Activated T-helper 1 cell treated with anti-CD3 and anti-CD28 coated beads, Interleukin-12 subunit alpha, Interleukin-12 subunit beta, Interleukin-2, Interleukin-4 antibody, amounts not matched to agents 30 ng/mL and 10 ng/mL and 1 ng/mL, durations not matched to agents 14 hours and 24 hours and 36 hours (primary cell): ENCODE results near the gene MATCAP1. TPM values are rescaled to one million over a fixed set of nuclear protein-coding genes. Genes with fewer than 3 reads are reported as not detected.
A peak's percentile ranks its signal among the peaks of the same experiment; 100 is the strongest.

Source experiments
- DNase-seq: peaks from one replicate; pipeline ENCODE4 v3.0.0; 2021; ENCODE audit warnings: low spot score
- H3K27ac Mint-ChIP-seq: one replicate; pipeline ENCODE4 v1.8.0; 2021; ENCODE audit warnings: mild to moderate bottlenecking, mixed read lengths
- H3K27me3 Mint-ChIP-seq: one replicate; pipeline ENCODE4 v1.8.0; 2022; ENCODE audit warnings: mild to moderate bottlenecking, moderate library complexity, mixed read lengths; ENCODE audit not compliant: insufficient read depth
- H3K36me3 Mint-ChIP-seq: one replicate; pipeline ENCODE4 v1.8.0; 2021; ENCODE audit warnings: low read depth, mixed read lengths
- H3K4me1 Mint-ChIP-seq: one replicate; pipeline ENCODE4 v1.8.0; 2021; ENCODE audit warnings: low read depth, mixed read lengths
- H3K4me3 Mint-ChIP-seq: one replicate; pipeline ENCODE4 v1.8.0; 2021; ENCODE audit warnings: mild to moderate bottlenecking, moderate library complexity, mixed read lengths
- H3K9me3 Mint-ChIP-seq: one replicate; pipeline ENCODE4 v1.8.0; 2021; ENCODE audit warnings: mixed read lengths
- intact Hi-C: fragments of 100-400 bp; cut with micrococcal nuclease; formaldehyde crosslinking; loops from one replicate; pipeline ENCODE4 v1.15.1; 2024
- total RNA-seq: library from RNA; stranded (reverse); gene quantifications from 2 replicates; pipeline ENCODE4 v1.2.3, GENCODE V29; 2022

The MATCAP1 gene
- total RNA-seq, 1 donor from 2014 or later, result 48.2 TPM

GRCh38 chr16:67184453-67184994, 761 bp upstream of the MATCAP1 start:
- H3K36me3 Mint-ChIP-seq, result no peaks in the 10 kb centered on the region
- H3K4me1 Mint-ChIP-seq, result peaks cover 13% of the 10 kb centered on the region
- DNase-seq, result no peak
- no peaks in the 10 kb centered on the region for H3K9me3 Mint-ChIP-seq
- peaks cover 8% of the 10 kb centered on the region for H3K27me3 Mint-ChIP-seq
- intact Hi-C loops, result loop anchor here (2.0 kb wide), 2 partner anchors 76 to 238 kb away; partner anchors contain the start of gene PHAF1
- no peak overlapping the region for H3K27ac Mint-ChIP-seq
- H3K4me3 Mint-ChIP-seq, result peak overlapping the region; percentile 62

DNA sequence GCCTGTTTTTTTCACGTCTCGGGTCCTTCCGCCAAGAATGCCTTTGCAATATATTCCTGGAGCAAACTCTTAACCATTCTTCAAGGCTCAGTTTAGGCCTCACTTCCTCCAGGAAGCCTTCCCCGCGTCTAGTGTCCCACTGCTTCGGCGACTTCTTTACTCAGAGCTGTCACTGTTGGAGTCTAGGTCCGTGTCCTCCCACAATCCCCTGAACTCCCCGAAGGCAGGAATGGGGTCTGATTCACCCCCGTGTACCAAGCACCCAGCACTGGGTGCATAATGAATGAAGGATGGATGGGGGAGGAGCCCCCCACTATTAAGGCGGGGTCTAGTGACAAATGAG, 508 bp downstream of the MATCAP1 start:
- H3K36me3 Mint-ChIP-seq, result no peaks in the 10 kb centered on the region
- DNase-seq, result no peak
- no peak overlapping the region for H3K4me3 Mint-ChIP-seq
- peaks cover 24% of the 10 kb centered on the region for H3K4me1 Mint-ChIP-seq
- no peak overlapping the region for H3K27ac Mint-ChIP-seq
- H3K9me3 Mint-ChIP-seq, result no peaks in the 10 kb centered on the region
- peaks cover 8% of the 10 kb centered on the region for H3K27me3 Mint-ChIP-seq
- intact Hi-C loops, result loop anchor here (1.0 to 2.0 kb wide), 8 partner anchors 9 to 229 kb away; partner anchors contain the start of genes E2F4, FBXL8, FHOD1 and NOL3

DNA sequence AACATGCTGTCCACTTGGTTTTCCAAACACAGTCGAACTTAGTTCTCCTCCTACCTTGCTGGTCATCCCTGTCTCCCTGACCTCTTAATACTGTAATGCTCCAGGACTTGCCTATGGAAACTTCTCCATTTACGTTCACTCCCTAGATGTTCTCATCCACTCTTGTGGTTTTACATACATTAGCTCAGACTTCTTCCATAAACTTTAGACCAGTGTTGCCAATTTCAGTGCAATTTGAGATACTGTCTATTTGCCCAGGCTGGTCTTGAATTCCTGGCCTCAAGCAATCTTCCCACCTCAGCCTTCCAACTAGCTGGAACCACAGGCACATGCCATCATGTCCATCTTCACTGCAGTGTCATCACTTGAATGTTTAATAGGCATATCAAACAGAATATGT, 1.5 kb downstream of the MATCAP1 start:
- DNase-seq, result no peak
- peaks cover 3% of the 10 kb centered on the region for H3K36me3 Mint-ChIP-seq
- peaks cover 8% of the 10 kb centered on the region for H3K27me3 Mint-ChIP-seq
- H3K4me1 Mint-ChIP-seq, result peaks cover 29% of the 10 kb centered on the region
- H3K4me3 Mint-ChIP-seq, result no peak overlapping the region
- H3K27ac Mint-ChIP-seq, result no peak overlapping the region
- H3K9me3 Mint-ChIP-seq, result no peaks in the 10 kb centered on the region
- intact Hi-C loops, result loop anchor here (2.0 kb wide), 1 partner anchor 65 kb away; the partner anchor contains the start of gene FHOD1

- intact Hi-C loops, result no loop called here
- Mint-ChIP-seq H3K27ac (no peak overlapping the region), H3K4me1 (peaks cover 38% of the 10 kb centered on the region)
These were observed 2.4 kb downstream of the MATCAP1 start for GRCh38 chr16:67181346-67181745.

GRCh38 chr16:67180166-67180565, 3.6 kb downstream of the MATCAP1 start:
- Mint-ChIP-seq H3K4me1 (peaks cover 42% of the 10 kb centered on the region), H3K27me3 (peaks cover 3% of the 10 kb centered on the region), H3K27ac (no peak overlapping the region), H3K9me3 (no peaks in the 10 kb centered on the region), H3K36me3 (peaks cover 13% of the 10 kb centered on the region), H3K4me3 (no peak overlapping the region)
- intact Hi-C loops, result no loop called here
- DNase-seq, result no peak

More at GRCh38 chr16:67181346-67181745, 2.4 kb downstream of the MATCAP1 start:
- Mint-ChIP-seq H3K27me3 (peaks cover 8% of the 10 kb centered on the region), H3K4me3 (no peak overlapping the region), H3K36me3 (peaks cover 6% of the 10 kb centered on the region), H3K9me3 (no peaks in the 10 kb centered on the region)
- no peak for DNase-seq

GRCh38 chr16:67179421-67180080, 4.2 kb downstream of the MATCAP1 start:
- H3K27ac Mint-ChIP-seq, result no peak overlapping the region
- H3K4me3 Mint-ChIP-seq, result peak overlapping the region; percentile 29
- intact Hi-C loops, result no loop called here
- H3K4me1 Mint-ChIP-seq, result peaks cover 41% of the 10 kb centered on the region
- peaks cover 13% of the 10 kb centered on the region for H3K36me3 Mint-ChIP-seq
- no peak for DNase-seq
- no peaks in the 10 kb centered on the region for H3K9me3 Mint-ChIP-seq
- H3K27me3 Mint-ChIP-seq, result peaks cover 1% of the 10 kb centered on the region

DNA sequence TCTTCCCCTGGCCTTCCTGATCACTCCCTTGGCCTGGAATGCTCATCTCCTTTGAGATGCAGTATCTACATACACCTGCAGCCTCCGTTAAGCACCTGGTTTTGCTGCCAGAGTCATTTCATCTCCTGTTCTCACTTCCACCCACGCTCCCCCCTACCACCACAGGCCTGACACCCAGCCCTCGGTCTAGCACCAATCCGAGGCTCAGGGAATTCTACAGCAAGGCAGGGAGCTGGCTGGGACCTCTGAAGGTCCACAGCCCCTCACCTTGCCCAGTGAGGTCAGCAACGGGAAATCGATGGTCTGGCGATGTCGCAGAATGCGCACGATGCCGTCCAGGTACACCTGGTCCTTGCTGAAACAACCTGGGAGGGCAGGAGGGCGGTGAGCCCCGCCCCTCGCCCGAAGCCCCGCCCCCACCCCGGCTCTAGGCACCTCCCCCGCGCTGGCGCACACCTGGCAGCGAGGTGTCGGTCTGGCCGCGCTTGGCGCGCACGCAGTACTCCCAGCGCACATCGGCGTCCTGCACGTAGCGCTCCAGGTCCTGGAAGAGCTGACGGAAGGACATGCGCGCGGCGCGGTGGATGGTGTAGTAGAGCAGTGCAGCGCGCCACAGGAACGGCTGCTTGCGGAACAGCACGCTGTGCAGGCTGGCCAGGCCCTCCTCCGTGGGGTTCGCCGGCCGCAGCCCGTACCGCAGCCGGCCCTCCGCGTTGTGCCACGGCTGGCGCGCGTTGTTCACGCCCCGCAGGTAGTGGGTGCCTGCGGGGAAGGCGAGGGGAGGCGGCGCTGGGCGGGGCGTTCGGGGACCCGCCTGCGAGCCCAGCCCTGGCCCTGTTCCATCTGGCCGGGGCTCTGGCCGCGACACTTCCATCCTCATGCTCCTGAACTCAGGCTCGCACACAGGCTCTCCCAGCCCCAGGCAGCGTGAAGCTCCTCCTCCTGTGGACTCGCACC, 5.7 kb downstream of the MATCAP1 start:
- Mint-ChIP-seq H3K27ac (no peak overlapping the region), H3K4me1 (peaks cover 51% of the 10 kb centered on the region), H3K9me3 (no peaks in the 10 kb centered on the region), H3K4me3 (peak overlapping the region; percentile 62), H3K27me3 (no peaks in the 10 kb centered on the region), H3K36me3 (peaks cover 19% of the 10 kb centered on the region)
- peak; percentile 54 for DNase-seq
- intact Hi-C loops, result loop anchor here (1.0 kb wide), 1 partner anchor 8 kb away; the partner anchor contains the start of gene NOL3

- intact Hi-C loops, result no loop called here
- H3K4me1 Mint-ChIP-seq, result peaks cover 65% of the 10 kb centered on the region
- no peaks in the 10 kb centered on the region for H3K27me3 Mint-ChIP-seq
- no peaks in the 10 kb centered on the region for H3K9me3 Mint-ChIP-seq
- no peak for DNase-seq
- H3K36me3 Mint-ChIP-seq, result peaks cover 22% of the 10 kb centered on the region
- H3K4me3 Mint-ChIP-seq, result peak overlapping the region; percentile 49
- peak overlapping the region; percentile 23 for H3K27ac Mint-ChIP-seq
These were observed 7.1 kb downstream of the MATCAP1 start for GRCh38 chr16:67176662-67177061.

DNA sequence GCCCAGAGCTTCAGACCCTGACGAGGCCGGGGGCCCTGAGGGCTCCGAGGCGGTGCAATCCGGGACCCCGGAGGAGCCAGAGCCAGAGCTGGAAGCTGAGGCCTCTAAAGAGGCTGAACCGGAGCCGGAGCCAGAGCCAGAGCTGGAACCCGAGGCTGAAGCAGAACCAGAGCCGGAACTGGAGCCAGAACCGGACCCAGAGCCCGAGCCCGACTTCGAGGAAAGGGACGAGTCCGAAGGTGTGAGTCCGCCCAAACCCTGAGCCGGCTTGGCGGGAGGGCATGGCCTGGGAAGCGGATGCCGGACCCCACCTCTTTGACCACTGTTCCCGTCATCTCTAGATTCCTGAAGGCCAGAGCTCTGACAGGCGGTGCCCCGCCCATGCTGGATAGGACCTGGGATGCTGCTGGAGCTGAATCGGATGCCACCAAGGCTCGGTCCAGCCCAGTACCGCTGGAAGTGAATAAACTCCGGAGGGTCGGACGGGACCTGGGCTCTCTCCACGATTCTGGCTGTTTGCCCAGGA, 9.0 kb downstream of the MATCAP1 start:
- intact Hi-C loops, result loop anchor here (1.0 kb wide), 2 partner anchors 9 to 14 kb away; partner anchors contain the start of gene MATCAP1
- Mint-ChIP-seq H3K27ac (no peak overlapping the region), H3K36me3 (peaks cover 23% of the 10 kb centered on the region), H3K9me3 (no peaks in the 10 kb centered on the region), H3K4me3 (peak overlapping the region; percentile 93), H3K27me3 (no peaks in the 10 kb centered on the region), H3K4me1 (peaks cover 79% of the 10 kb centered on the region)
- DNase-seq, result no peak

DNA sequence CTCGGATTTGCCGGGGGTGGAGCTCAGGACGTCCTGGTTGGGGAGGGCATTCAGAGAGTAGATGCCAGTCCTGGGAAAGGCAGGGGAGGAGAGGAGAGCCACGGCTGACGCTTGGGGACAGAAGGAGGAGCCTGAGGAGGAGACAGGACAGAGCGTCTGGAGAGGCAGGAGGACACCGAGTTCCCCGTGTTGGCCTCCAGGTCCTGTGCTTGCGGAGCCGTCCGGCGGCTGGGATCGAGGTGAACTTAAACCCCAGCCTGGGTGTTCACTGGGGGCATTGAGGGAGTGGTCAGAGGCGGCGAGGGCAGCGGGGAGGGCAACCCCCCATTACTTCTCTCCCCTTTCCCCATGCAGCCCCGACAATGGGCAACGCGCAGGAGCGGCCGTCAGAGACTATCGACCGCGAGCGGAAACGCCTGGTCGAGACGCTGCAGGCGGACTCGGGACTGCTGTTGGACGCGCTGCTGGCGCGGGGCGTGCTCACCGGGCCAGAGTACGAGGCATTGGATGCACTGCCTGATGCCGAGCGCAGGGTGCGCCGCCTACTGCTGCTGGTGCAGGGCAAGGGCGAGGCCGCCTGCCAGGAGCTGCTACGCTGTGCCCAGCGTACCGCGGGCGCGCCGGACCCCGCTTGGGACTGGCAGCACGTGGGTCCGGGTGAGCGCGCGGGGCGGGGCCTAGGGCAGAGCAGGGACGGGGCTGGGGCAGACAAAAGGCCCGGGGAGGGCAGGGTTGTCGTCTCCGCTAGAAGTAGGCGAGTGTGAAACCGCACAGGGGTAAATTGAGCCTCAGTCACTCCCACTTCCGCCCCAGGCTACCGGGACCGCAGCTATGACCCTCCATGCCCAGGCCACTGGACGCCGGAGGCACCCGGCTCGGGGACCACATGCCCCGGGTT, 9.7 kb downstream of the MATCAP1 start:
- Mint-ChIP-seq H3K36me3 (peaks cover 23% of the 10 kb centered on the region), H3K4me3 (peak overlapping the region; percentile 93), H3K4me1 (peaks cover 76% of the 10 kb centered on the region), H3K27me3 (no peaks in the 10 kb centered on the region), H3K9me3 (no peaks in the 10 kb centered on the region), H3K27ac (peak overlapping the region; percentile 95)
- DNase-seq, result peak; percentile 71
- intact Hi-C loops, result loop anchor here (1.0 kb wide), 2 partner anchors 9 to 14 kb away; partner anchors contain the start of gene MATCAP1

DNA sequence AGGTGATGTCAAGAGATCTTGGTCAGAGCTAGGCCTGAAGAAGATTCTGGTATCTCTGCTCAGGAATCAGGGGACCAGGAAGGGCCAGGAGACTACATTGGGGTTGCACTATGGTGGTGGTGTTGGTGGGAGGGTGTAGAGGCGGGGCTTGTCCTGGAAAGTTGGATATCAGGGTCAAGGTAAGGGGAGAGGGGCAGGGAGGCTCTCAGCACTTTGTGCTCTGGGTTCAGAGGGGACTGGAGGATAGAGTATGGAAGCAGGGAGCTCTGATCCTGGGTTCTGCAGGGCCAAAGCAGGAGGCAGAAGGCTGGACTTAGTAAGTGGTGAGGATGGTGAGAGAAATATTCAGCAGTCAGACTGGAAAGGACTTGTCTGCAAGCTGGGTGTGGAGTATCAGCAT, 10.4 kb downstream of the MATCAP1 start:
- H3K36me3 Mint-ChIP-seq, result peaks cover 24% of the 10 kb centered on the region
- no peaks in the 10 kb centered on the region for H3K27me3 Mint-ChIP-seq

More for the DNA sequence above, 10.4 kb downstream of the MATCAP1 start:
- Mint-ChIP-seq H3K27ac (peak overlapping the region; percentile 95), H3K9me3 (no peaks in the 10 kb centered on the region), H3K4me1 (peaks cover 77% of the 10 kb centered on the region), H3K4me3 (peak overlapping the region; percentile 93)
- intact Hi-C loops, result no loop called here
- DNase-seq, result no peak
